ENCODE data around the gene ANKRD36C.
A peak's percentile ranks its signal among the peaks of the same experiment; 100 is the strongest.
"Not testable (repeated sequence)": the region's sequence is repeated elsewhere in the genome, so short reads cannot be mapped to it uniquely, and the experiment has no call there.

Gene ANKRD36C

DNA sequence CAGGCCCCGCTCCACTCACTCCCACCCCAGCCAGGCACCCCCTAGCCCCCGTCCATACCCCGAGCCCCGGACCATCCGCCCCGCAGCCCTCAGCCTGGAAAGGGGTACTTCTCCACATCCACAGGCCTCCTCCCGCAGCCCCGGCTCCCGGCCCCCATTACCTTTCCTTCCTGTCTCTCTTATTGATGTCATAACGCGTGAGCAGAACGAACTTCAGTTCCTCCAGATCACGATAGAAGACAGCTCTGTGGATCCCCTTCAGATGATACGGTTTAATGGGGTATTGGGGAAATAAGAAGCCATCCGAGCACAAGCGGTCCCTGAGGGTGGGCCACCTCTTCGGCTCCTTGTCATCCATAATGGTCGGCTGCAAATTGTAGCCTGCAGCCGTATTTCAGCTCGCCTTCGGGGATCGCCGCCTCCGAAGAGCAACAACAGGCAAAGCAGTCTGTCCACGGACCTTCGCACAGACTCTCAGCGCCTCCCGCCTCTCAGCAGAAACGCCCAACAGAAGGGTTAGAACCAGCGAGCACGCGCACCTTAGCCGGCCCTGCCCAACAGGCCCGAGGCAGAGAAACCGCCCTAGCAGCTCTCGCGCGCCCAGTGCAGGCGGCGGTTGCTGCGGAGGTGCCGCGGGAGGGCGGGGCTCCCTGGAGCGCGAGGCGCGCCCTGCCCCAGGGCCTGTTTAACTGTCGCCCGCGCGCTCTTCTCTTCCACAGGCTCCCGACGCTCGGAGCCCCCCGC lies at the start of gene ANKRD36C:
ANKRD36C (minus strand) TSS at position 474 of the 744 bp plus-strand sequence; CDS start at position 358, 116 bp downstream.
- DNase-seq (ENCODE audit: low read depth) = peak; percentile 35

DNA sequence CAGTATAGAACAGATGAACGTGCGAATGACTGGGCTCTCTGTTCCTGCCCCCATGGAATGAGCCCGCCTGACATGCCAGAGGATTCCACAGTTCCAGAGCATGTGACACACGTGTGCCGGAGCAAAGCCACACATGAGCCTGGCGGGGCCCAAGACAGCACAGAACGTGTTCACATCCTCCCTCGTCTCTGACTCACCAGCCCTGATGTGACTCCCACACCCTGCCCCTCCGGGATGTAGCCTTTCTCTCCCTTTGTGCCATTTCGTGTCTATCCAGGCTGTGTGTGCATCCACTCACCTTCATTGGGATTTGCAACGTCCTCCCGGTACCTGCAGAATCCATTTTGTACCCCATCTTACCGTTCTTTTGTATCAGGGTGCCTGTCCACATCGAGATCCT lies 43.9 kb upstream of the ANKRD36C start:
- DNase-seq (ENCODE audit: low read depth) = not testable (repeated sequence)

GRCh38 chr2:96034792-96035191 lies 43.2 kb upstream of the ANKRD36C start, which contains the start of gene GPAT2:
GPAT2 (minus strand) TSS chr2:96034916; CDS start chr2:96032359, 2,557 bp downstream.
- not testable (repeated sequence) for DNase-seq (ENCODE audit: low read depth)

GRCh38 chr2:96033997-96034396 lies 42.4 kb upstream of the ANKRD36C start:
- not testable (repeated sequence) for DNase-seq (ENCODE audit: low read depth)

DNA sequence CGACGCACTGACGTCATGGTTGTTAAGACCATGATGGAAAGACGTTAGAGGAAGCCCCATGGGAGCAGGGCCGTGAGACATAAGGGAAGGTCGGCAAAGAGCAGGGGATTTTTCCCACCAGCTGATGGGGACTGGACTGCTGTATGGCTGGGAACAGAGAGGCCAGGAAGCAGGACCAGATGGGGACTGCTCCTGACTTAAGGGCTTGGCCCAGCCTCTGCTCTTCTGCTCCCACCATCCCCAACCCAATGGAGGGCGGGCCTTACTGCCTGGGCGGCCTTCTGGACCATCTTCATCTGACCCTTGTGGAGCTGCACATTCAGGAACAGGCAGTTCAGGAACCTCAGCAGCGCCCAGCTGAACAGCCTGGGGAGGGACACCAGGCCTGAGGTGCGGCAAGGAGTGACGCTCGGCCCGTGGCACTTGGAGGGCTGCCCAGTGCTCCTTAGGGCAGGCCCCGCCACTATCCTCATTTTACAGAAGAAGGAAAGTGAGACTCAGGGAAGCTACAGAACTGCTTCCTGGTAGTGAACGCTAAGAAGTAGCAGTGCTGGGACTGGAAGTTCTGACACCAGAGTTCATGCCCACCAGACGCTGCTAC lies 36.2 kb upstream of the ANKRD36C start:
- not testable (repeated sequence) for DNase-seq (ENCODE audit: low read depth)

DNA sequence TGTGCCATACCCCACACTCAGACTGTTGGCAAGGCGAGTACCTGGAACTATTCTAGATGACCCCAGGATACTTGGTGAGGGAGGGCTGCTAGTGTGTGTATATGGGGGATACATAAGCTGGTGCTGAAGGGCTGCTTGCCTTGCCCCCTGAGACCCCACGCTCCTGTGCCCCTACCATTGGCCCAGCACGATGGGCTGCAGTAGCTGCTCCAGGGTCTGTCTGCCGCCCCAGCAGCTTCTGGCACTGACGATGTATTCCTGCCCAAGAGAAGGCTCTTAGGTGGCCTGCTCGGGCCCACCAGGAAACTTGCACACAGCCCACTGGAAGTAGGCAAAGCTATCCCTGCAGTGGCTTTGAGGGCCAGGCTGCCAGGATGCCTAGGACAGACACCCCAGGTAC lies 34.1 kb upstream of the ANKRD36C start:
- not testable (repeated sequence) for DNase-seq (ENCODE audit: low read depth)

- DNase-seq (ENCODE audit: low read depth) = no peak
Measured at GRCh38 chr2:96025194-96025492, 33.5 kb upstream of the ANKRD36C start.

DNA sequence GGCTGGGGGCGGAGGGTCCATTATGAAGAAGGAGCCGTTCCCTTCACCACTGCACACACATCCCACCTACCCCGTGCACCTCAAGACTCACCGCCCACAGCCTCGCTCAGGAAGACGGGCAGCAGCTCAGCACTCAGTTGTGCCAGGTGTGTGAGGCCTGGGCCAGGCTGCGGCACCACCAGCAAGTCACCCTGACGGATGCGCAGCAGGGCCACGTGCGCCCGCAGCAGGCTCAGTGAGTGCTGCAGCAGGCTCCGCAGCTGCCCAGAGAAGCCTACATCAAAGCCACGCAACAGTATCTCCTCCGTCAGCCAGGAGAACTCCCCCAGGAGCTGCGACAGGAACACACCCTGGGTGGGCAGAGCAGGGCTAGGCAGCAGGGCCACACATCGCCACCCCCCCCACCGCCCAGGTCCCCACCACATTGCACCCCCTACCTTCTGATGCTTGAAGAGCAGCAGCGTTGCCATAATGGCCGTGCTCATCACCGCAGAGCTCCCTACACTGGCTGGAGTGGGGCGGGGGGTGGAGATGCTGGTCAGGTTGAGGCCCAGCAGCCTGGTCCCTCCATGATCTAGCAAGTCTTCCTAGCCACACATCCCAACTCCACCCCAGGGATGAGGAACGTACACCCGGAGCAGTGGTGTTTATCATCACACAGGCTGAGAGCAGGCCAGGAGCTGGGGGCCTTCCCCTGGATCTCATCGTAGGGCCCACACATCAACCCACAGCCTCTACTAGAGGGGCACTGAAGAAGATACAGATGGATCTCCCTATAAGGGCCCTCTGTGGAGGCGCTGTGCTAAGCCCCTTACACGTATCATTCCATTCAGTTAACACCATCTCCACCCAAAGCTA lies 32.9 kb upstream of the ANKRD36C start:
- no peak for DNase-seq (ENCODE audit: low read depth)

- DNase-seq (ENCODE audit: low read depth) = not testable (repeated sequence)
Measured at GRCh38 chr2:96023701-96024100, 32.1 kb upstream of the ANKRD36C start.

DNA sequence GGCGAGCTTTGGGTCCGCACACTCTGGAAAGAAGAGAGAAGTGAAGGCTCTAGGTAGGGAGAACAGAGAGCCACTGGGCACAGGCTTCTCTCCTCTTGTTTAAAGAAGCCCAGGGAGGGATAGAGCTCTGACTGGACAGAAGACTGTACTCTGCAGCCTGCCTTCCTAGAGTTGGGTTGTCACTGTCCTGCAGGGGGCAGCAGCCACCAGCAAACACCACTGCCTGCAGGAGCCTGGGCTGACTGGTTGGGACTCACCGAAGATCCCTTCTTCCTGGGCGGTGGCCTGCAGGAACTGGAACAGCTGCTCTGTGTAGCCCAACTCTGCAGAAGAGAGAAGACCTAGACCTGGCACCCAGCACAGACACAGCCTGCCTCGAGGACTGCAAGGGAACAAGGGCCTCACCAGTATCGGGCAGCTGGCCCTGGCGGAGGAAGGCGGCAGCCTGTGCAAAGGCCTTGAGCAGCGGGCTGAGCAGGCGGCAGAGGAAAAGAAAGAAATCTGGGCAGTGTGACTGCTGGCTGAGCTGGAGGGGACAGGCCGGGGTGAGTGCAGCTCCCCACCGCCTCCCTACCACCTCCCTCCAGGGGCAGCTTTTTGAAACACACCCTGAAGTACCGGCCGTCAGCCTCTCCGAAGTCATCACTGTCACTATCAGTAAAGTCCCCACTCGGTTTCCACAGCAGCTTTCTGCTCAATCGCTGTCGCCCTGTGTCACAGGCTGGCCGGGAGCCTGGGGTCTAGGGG lies 31.2 kb upstream of the ANKRD36C start:
- peak; percentile 43 for DNase-seq (ENCODE audit: low read depth)

DNA sequence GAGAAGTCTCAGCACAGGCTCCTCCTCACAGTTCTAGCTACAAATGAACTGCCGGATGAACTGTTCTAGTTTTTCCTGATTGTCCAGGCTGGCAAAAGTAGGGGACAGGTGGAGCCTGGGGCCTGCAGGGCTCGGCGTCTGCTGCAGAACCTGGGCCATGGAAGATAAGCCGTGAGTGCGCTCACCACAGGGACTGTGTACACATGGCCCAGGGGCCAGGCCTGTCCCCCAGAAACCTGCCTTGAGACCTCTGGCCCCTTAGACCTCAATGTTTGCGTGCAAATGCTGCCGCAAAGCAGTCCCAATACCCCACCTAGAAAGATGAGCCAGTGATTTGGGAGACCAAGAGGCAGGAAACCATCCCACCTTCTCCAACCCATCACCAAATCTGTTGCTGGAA lies 30.5 kb upstream of the ANKRD36C start:
- not testable (repeated sequence) for DNase-seq (ENCODE audit: low read depth)

- not testable (repeated sequence) for DNase-seq (ENCODE audit: low read depth)
Measured at GRCh38 chr2:96021142-96021541, 29.5 kb upstream of the ANKRD36C start.

DNA sequence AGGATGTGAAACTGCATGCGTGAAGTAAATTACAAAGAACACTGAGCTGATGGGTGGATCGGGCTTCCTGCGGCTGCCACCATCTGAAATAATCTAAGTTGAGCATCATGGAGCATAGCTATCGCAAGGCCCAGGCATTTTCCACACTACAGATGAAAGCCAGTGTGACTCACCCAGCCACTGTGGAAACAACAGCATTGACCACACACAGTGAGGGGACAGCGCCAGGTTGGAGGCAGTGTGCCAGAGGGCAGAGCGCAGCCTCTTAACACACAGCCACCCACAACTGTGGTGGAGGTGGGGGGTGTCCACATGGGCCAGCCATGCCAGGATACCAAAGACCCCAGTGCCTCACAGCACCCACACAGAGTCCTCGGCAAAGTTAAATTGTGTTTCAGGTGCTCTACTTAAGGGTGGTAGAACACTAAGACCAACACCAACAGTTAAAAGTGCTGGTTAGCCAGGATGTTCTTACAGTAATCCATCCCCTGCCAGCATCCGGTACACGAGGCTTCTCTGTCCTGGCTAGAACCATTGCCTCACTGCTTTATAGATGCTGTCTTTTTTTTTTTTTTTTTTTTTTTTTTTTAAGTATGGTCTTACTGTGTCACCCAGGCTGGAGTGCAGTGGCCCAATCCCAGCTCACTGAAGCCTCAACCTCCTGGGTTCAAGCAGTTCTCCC lies 28.4 kb upstream of the ANKRD36C start:
- not testable (repeated sequence) for DNase-seq (ENCODE audit: low read depth)

- DNase-seq (ENCODE audit: low read depth) = not testable (repeated sequence)
Measured at GRCh38 chr2:96016321-96016720, 24.7 kb upstream of the ANKRD36C start.

DNA sequence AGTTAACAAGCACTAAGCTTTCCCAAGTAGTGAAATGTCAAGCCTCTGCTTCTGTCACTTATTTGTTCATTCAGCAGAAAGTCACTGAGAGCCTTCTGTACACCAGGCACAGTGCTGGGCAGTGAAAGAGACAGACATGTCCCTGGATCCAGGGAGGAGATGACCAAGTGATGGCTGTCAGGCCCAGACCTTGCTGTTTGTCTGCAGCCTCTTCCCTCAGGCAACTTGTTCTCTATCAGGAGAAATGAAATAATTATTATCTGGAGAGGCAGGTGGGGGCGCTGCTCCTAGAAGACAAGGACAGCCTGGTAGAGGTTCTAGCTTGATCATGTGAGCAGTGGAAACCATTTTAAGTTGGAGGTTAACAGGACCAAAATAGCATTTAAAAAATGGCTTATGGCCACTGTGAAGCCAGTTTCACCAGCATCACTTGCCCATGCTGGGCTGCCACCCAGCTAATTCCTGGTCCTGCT lies 21.2 kb upstream of the ANKRD36C start:
- not testable (repeated sequence) for DNase-seq (ENCODE audit: low read depth)

DNA sequence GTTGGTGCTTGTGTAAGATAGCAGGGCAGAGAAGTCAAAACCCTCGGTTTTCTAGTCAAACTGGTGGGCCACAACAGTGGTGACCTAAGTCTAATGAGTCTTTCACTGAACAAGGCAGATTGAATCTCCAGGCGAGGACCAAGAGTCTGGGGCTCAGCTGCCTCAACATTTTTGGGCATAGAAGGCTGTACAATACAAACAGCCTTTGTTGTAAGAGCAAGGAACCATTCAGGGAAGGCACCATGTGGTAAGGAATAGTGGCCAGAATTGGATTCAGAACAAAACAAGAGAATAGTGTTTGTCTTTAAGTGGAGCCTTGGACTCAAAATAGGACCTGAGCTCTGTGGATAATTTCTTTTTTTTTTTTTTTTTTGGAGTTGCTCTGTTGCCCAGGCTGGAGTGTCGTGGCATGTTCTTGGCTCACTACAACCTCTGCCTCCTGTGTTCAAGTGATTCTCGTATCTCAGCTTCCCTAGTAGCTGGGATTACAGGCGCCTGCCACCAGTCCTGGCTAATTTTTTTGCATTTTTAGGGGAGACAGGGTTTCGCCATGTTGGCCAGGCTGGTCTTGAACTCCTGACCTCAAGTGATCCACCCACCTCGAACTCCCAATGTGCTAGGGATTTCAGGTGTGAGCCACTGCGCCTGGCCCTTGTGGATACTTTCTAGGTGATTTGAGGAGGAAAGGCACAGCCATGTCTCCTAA lies 20.6 kb upstream of the ANKRD36C start:
- not testable (repeated sequence) for DNase-seq (ENCODE audit: low read depth)

GRCh38 chr2:96011129-96011455 lies 19.5 kb upstream of the ANKRD36C start:
- not testable (repeated sequence) for DNase-seq (ENCODE audit: low read depth)

GRCh38 chr2:96010320-96011128 lies 18.9 kb upstream of the ANKRD36C start:
- peak; percentile 42 for DNase-seq (ENCODE audit: low read depth)

GRCh38 chr2:96009833-96010232 lies 18.2 kb upstream of the ANKRD36C start:
- not testable (repeated sequence) for DNase-seq (ENCODE audit: low read depth)

DNA sequence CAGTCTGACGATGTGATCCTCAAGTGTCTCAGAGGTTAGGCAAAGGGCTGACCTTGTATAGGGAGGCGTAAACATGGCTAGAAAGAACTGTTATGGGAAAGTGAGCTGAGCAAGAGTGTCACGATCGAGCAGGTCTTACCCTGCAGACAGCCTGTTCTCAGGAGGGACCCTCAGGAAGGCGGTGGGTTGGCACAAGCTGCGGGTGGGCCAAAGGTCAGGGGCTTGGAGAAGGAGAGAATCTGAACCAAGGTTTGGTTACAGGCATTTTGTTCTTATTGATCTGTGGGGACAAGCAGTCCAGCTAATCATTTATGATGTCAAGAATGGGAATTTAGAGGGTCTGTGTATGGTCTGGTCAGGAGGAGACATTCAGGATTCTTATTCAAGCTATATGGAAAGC lies 16.4 kb upstream of the ANKRD36C start:
- not testable (repeated sequence) for DNase-seq (ENCODE audit: low read depth)

Measured in HS-5 (cell line).